Fibroblast of pulmonary artery (primary cell): ENCODE results near the gene GPC5.

Source experiments
- DNase-seq: peaks from one replicate; pipeline ENCODE4 v3.0.0-alpha.2; 2010; ENCODE audit warnings: low read depth
- H3K4me3 ChIP-seq: replicated peaks from 2 replicates; pipeline ENCODE4 v1.5.1; 2011; ENCODE audit warnings: low read depth, mild to moderate bottlenecking, control low read depth, low read length, moderate library complexity
- TF ChIP-seq, protein P1 (sequence below): IDR thresholded peaks from 2 replicates; pipeline ENCODE4 v1.5.1; 2011; ENCODE audit warnings: mild to moderate bottlenecking, control low read depth, low read length, inconsistent platforms; ENCODE audit errors: missing control alignments

The GPC5 gene

DNA sequence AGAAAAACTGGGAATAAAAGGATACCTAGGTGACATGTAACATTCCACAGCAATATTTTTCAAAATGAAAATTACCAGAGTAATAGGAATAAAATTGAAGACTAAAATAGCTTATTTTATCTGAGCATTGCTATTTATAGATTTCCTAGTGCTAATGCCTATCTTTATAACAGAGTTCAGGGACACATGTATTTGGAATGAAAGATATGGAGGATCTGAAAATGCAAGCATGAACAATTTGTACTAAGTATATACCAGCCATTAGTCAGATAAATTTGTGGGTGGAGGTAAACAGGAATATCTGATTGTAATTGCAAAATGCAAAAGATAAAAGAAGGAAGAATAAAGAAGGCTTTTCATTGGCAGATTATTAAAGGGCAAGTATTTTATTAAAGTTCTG lies 345.9 kb downstream of the GPC5 start:
- no peak overlapping the region for H3K4me3 ChIP-seq
- TF ChIP-seq, protein P1, sequence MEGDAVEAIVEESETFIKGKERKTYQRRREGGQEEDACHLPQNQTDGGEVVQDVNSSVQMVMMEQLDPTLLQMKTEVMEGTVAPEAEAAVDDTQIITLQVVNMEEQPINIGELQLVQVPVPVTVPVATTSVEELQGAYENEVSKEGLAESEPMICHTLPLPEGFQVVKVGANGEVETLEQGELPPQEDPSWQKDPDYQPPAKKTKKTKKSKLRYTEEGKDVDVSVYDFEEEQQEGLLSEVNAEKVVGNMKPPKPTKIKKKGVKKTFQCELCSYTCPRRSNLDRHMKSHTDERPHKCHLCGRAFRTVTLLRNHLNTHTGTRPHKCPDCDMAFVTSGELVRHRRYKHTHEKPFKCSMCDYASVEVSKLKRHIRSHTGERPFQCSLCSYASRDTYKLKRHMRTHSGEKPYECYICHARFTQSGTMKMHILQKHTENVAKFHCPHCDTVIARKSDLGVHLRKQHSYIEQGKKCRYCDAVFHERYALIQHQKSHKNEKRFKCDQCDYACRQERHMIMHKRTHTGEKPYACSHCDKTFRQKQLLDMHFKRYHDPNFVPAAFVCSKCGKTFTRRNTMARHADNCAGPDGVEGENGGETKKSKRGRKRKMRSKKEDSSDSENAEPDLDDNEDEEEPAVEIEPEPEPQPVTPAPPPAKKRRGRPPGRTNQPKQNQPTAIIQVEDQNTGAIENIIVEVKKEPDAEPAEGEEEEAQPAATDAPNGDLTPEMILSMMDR: no peak
- DNase-seq: no peak

DNA sequence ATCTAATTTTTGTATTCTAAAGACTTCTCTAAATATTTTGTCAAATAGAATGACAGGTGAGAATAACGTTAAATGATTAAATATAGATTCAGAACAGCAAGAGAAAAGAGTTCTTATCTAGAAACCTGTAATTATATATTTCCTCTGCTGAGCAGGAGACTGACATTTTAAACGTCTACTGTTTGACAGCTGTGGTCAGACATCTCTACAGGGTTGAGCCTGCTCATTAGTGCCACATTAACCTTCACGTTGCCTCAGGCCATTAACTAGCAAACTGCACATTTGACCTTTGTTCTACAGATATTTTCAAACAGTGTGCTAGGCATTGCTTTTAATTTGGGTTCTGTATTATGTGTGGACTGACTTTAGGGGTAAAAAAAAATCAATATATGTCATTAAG lies 347.5 kb downstream of the GPC5 start:
- no peak for DNase-seq
- TF ChIP-seq, protein P1: no peak
- H3K4me3 ChIP-seq: no peak overlapping the region

DNA sequence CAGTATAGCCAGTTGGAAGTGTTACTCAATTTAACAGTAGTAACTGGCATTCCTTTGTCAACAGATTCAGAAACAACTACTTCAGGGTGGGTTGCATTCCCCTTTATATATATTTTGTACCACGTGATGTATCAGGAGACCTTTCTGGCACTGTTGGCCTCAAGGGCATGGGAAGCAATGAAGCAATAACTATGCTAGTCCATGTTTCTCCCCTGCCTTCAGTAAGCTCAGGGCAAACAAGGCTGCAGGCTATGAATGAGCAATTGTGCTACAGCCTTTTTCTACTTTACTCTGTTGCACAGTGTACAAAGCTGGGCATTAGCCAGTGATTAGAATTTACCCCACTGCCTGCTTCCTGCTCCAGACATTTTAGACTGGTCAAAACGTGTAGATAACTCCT lies 348.8 kb downstream of the GPC5 start:
- TF ChIP-seq, protein P1: no peak
- H3K4me3 ChIP-seq: no peak overlapping the region
- no peak for DNase-seq

DNA sequence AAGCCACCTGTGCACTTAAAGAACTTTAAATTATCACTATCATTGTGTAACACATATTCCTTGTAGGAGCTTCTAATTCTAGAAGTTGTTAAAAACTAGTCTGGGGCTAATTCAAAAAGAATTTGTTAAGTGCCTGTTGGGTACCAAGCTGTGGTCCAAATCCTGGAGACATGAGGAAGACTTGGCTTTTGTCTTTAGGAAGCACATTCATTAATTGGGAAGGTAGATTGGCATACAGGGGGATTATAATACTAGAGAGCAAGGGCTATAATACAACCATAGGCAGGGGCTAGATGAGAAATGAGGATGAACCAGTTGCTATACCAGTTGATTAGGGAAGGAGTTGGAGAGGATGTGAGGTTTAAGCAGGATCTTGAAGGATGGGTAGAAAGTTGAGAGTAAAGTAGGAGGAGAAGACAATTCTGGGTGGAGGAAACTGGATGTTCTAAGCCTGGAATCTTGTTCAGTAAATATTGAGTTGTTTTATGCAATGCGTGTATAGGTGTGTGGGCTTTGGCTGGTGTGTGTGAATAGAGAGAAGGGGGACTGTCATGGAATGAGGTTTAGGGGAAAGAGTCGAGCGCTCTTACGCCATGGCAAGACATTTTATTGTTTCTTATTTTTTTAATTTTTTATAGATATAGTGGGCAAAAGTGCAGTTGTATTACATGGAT lies 350.1 kb downstream of the GPC5 start:
- TF ChIP-seq, protein P1: no peak
- no peak overlapping the region for H3K4me3 ChIP-seq

DNA sequence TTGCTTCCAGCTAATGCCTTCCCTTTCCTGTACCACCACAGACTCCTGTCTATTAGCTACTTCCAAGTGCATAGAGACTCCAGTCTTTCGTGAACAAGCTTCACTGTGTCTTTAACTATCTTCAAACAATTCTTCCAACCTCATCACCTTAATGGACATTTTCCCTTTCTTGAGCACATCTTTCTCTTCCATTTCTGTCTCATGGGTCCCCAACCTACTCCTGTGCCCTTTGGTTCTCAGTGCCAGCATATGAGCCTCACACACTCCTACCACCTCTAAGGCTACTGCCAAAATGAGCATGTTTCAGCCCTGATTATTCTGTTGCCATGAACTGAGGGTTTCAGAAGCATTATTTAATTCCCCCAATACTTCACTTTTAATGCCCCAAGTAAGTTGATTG lies 360.3 kb downstream of the GPC5 start:
- TF ChIP-seq, protein P1: no peak
- no peak overlapping the region for H3K4me3 ChIP-seq
- no peak for DNase-seq

More for the DNA sequence above, 350.1 kb downstream of the GPC5 start:
- no peak for DNase-seq

DNA sequence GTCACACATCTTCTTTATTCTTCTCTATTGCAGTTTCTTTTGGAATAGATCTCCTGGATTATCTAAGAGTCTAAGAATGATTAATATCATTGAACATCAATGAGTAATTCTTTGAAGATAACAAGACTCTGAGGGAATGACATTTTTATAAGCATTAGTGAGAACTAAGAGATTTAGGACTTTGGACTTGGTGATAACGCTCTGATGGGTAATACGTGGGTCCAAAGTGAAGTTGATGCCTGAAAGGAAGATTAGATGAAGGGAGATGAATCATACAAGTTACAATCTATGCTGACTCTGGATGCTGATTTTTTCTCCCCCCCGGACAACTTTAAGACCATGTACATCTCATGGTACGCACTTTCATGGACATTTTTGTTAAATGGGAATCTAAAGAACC lies 364.5 kb downstream of the GPC5 start:
- TF ChIP-seq, protein P1: no peak
- no peak overlapping the region for H3K4me3 ChIP-seq
- no peak for DNase-seq

DNA sequence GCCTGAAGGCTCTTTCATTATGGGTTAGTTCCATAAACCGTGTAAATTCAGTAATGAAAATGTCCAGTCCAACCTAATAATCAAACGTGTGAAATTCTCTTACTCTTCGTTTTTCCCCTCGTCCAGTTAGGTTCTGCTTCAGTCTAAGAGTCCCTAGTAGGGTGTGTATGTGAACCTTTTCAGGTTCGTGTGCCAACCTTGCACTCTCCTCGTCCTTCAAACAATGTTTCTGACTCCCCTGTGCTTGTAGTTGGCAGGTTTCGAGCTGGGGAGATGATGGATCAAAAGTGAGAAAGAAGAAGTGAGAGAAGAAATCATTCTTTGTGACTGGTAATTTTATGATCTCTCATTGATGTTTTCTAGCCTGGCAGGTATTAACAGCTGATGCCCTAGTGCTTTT lies 366.1 kb downstream of the GPC5 start:
- no peak for DNase-seq
- H3K4me3 ChIP-seq: no peak overlapping the region
- TF ChIP-seq, protein P1: no peak
